ENCODE measurements around the gene MRPS31.

DNA sequence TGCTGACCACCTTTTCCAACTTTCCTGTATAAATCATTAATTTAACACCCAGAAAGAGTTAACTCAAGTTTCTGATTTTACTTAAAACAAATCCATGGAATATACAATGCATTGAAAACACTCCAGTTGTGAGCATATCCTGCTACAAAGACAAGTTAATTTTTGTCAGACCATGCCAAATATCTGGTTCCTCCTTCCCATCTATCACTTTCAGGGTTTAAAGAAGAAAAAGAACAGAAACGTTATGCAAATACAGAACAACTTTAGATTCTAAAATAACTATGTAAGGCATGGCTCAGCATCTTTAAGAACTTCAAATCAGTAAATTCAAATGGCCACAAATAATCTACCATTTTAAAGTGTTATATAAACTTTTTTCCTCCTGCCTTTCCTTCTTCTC lies 14.9 kb downstream of the MRPS31 start:
- TF ChIP-seq, protein P1, sequence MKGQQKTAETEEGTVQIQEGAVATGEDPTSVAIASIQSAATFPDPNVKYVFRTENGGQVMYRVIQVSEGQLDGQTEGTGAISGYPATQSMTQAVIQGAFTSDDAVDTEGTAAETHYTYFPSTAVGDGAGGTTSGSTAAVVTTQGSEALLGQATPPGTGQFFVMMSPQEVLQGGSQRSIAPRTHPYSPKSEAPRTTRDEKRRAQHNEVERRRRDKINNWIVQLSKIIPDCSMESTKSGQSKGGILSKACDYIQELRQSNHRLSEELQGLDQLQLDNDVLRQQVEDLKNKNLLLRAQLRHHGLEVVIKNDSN (CRISPR knock-in tag; IDR thresholded peaks at IDR 0.05) = no peak
- TF ChIP-seq, protein P2, sequence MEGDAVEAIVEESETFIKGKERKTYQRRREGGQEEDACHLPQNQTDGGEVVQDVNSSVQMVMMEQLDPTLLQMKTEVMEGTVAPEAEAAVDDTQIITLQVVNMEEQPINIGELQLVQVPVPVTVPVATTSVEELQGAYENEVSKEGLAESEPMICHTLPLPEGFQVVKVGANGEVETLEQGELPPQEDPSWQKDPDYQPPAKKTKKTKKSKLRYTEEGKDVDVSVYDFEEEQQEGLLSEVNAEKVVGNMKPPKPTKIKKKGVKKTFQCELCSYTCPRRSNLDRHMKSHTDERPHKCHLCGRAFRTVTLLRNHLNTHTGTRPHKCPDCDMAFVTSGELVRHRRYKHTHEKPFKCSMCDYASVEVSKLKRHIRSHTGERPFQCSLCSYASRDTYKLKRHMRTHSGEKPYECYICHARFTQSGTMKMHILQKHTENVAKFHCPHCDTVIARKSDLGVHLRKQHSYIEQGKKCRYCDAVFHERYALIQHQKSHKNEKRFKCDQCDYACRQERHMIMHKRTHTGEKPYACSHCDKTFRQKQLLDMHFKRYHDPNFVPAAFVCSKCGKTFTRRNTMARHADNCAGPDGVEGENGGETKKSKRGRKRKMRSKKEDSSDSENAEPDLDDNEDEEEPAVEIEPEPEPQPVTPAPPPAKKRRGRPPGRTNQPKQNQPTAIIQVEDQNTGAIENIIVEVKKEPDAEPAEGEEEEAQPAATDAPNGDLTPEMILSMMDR (IDR thresholded peaks at IDR 0.05) = no peak
- TF ChIP-seq CREM (CRISPR knock-in tag; IDR thresholded peaks at IDR 0.05) = no peak
- no peak for TF ChIP-seq SMAD4 (CRISPR knock-in tag; IDR thresholded peaks at IDR 0.05)
- no peak for TF ChIP-seq JUN (CRISPR knock-in tag; IDR thresholded peaks at IDR 0.05)
- TF ChIP-seq HMGA2 (CRISPR knock-in tag; IDR thresholded peaks at IDR 0.05) = no peak
- TF ChIP-seq, protein P3, sequence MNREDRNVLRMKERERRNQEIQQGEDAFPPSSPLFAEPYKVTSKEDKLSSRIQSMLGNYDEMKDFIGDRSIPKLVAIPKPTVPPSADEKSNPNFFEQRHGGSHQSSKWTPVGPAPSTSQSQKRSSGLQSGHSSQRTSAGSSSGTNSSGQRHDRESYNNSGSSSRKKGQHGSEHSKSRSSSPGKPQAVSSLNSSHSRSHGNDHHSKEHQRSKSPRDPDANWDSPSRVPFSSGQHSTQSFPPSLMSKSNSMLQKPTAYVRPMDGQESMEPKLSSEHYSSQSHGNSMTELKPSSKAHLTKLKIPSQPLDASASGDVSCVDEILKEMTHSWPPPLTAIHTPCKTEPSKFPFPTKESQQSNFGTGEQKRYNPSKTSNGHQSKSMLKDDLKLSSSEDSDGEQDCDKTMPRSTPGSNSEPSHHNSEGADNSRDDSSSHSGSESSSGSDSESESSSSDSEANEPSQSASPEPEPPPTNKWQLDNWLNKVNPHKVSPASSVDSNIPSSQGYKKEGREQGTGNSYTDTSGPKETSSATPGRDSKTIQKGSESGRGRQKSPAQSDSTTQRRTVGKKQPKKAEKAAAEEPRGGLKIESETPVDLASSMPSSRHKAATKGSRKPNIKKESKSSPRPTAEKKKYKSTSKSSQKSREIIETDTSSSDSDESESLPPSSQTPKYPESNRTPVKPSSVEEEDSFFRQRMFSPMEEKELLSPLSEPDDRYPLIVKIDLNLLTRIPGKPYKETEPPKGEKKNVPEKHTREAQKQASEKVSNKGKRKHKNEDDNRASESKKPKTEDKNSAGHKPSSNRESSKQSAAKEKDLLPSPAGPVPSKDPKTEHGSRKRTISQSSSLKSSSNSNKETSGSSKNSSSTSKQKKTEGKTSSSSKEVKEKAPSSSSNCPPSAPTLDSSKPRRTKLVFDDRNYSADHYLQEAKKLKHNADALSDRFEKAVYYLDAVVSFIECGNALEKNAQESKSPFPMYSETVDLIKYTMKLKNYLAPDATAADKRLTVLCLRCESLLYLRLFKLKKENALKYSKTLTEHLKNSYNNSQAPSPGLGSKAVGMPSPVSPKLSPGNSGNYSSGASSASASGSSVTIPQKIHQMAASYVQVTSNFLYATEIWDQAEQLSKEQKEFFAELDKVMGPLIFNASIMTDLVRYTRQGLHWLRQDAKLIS (CRISPR knock-in tag; IDR thresholded peaks at IDR 0.05; ENCODE audit: borderline replicate concordance) = no peak
- TF ChIP-seq NFATC4 (CRISPR knock-in tag; IDR thresholded peaks at IDR 0.05) = no peak
- no peak for TF ChIP-seq NR3C1 (CRISPR knock-in tag; conservative IDR thresholded peaks at IDR 0.05; ENCODE audit: low read depth)
- no peak for TF ChIP-seq TCF7 (CRISPR knock-in tag; IDR thresholded peaks at IDR 0.05; ENCODE audit: low read depth)
- TF ChIP-seq, protein P4, sequence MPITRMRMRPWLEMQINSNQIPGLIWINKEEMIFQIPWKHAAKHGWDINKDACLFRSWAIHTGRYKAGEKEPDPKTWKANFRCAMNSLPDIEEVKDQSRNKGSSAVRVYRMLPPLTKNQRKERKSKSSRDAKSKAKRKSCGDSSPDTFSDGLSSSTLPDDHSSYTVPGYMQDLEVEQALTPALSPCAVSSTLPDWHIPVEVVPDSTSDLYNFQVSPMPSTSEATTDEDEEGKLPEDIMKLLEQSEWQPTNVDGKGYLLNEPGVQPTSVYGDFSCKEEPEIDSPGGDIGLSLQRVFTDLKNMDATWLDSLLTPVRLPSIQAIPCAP (CRISPR knock-in tag; IDR thresholded peaks at IDR 0.05) = no peak
- no peak for TF ChIP-seq ZNF263 (CRISPR knock-in tag; IDR thresholded peaks at IDR 0.05; ENCODE audit: low read depth)
- TF ChIP-seq, protein P5, sequence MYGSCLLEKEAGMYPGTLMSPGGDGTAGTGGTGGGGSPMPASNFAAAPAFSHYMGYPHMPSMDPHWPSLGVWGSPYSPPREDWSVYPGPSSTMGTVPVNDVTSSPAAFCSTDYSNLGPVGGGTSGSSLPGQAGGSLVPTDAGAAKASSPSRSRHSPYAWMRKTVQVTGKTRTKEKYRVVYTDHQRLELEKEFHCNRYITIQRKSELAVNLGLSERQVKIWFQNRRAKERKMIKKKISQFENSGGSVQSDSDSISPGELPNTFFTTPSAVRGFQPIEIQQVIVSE (CRISPR knock-in tag; IDR thresholded peaks at IDR 0.05; ENCODE audit: borderline replicate concordance) = no peak

All from WTC11 (cell line).